T-helper 1 cell (primary cell): ENCODE results near the gene FTL.

Source experiments
- DNase-seq, 5 donors: peaks; one replicate each; pipeline ENCODE4 v3.0.0-alpha.2; 2012 to 2020

The FTL gene

DNA sequence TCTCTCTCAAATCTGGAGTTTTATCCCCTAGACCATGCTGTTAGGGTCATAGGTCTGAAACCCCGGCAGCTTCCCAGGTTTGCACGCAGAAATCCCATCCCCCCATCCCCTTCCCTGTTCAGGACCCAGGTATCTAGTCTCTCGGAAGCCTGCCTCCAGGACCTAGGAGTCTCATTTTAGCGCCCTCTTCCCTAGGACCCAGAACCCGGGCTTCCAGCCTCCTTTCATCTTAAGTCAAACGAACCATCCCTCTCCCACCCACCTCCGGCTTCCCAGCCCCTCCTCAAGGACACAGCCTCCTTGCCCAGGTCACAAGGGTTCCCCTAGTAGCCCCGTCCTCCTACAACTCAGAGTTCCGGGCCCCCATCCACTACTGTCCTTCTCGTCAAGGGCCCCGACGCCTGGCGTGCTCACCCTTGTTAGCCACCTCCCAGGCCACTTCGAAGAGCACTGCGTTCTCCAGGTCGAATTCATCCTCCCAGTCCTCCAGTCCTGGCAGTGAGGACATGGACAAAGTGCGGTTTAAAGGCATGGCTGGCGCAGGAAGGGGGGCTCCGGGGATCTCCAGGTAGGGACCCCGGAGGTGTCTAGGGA is 27.6 kb downstream of the FTL start:
- DNase-seq, result no peak

DNA sequence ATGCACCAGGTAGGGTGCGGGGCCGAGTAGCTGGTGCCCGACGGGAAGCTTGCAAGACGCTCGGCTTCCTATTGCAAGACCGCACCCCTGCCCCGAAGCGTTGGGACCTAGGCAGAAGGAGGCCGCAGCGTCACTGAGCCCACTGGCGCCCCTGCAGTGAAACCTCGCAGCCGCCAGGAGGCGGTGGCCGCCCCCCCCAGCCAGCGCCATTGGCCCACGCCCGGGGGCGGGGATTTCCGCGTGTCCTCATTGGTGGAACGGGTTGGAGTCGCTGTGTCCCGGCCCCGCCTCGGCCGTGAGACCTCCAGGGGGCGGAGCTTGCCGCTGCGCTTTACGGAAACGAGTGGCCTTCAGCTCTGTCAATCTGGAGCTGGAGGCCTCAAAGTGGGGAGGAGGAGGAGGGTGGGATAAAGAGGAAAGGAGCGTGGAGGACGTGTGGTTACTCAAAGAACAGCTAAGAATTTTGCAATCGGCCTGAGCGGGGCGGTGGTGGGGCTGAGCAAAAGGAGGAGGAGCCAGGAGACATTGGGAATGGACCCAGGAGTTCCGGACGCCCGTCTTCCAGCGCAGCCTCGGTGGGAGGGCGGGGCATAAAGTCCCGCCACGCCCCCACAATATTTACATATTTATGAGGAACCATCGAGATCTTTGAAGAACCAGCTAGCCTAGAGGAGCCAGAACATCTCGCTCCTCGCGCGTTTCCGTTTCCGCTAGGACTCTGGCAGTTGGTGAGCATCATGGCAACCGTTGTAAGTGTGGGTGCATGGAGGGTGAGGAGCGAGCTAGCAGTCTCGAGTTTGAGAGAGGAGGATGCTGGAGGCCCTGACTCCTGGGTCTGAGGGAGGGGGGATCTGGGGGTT is 28.3 kb downstream of the FTL start, which contains the start of the genes GYS1 and RUVBL2:
Gene GYS1, minus strand, starts transcription at position 135 of the 860 bp plus-strand sequence. CDS start 197 bp downstream, outside the sequence.
Gene RUVBL2, plus strand, starts transcription at position 713 of the 860 bp plus-strand sequence. Its CDS starts 25 bp downstream, at position 738.
- DNase-seq, result peak; percentile 99 to 100 (median 99)

- DNase-seq, result no peak
These were observed 28.9 kb downstream of the FTL start for GRCh38 chr19:48994035-48994386.

- peak in 2 of 5 donors; percentile 41 to 51 for DNase-seq
These were observed 32.9 kb downstream of the FTL start for GRCh38 chr19:48997972-48998371.

DNA sequence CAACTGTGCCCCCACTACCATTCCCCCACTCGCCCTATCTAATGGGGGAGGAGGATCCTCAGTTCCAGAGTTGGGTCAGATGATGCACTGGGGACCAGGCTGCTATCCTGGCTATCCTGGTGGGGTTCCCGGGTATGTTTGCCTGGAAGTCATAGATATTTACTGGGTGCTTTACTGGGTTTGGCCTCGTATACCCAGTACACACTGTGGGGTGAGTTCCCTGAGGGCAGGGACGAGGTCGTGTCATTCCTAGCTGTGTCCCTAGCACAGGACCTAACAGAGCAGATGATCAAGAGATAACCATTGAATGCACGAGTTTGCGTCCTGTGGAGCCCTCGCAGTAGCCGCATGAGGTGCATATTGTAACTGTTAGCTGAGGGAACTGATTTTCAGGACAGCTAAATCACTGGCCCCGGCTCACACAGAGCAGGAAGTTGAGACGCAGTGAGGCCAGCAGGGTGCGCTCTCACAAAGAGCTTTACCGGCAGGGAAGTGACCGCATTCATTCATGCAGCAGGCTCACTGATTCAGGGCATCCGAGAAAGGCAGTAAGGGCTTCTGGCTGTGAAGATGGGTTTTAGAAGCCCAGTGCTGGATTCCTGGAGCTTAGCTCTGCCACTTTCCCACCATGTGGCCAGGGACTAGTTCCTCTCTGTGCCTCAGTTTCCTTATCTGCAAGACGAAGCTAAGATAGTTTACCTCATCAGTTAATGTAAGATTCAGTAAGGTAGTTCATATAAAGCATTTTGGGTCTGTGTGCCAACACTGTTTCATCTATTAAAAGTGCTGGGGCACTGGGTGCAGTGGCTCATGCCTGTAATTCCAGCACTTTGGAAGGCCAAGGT is 34.6 kb downstream of the FTL start:
- DNase-seq, result peak; percentile 33 to 66 (median 51)

GRCh38 chr19:49004133-49004532 is 39.0 kb downstream of the FTL start:
- no peak for DNase-seq

DNA sequence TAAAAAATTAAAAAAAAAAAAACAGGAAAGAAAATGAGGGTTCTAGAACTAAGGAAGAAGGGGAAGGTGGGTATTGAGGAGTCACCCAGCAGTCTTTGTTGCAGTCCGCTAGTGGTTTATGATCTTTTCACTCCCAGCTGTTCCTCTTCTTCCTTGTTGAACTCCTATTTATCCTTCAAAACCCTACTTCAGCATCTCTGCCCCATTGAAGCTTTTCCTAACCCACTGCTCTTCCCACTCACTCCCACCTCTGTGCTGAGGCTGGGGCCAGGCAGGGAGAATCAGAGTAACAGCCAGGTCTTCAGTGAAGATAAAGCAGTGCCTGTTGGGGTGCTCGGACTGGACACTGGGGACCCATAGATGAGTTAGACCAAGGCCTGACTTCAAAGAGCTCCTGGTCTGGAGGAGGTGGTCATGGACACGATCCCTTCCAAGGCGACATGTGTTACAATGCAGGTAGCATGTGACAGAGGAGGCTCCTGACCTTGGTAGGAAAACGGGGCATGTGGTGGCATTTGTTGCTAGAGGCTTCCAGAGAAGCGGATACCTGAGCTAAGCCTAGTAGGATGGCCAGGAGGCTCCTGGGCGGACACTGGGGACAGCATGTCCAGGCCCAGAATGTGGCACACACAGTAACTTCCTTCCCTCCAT is 40.0 kb downstream of the FTL start:
- DNase-seq, result no peak

GRCh38 chr19:49006905-49007304 is 41.8 kb downstream of the FTL start:
- no peak for DNase-seq

GRCh38 chr19:49009828-49010227 is 44.7 kb downstream of the FTL start:
- DNase-seq, result no peak

GRCh38 chr19:49010453-49010852 is 45.3 kb downstream of the FTL start:
- no peak for DNase-seq

GRCh38 chr19:49011194-49011593 is 46.1 kb downstream of the FTL start:
- no peak for DNase-seq

DNA sequence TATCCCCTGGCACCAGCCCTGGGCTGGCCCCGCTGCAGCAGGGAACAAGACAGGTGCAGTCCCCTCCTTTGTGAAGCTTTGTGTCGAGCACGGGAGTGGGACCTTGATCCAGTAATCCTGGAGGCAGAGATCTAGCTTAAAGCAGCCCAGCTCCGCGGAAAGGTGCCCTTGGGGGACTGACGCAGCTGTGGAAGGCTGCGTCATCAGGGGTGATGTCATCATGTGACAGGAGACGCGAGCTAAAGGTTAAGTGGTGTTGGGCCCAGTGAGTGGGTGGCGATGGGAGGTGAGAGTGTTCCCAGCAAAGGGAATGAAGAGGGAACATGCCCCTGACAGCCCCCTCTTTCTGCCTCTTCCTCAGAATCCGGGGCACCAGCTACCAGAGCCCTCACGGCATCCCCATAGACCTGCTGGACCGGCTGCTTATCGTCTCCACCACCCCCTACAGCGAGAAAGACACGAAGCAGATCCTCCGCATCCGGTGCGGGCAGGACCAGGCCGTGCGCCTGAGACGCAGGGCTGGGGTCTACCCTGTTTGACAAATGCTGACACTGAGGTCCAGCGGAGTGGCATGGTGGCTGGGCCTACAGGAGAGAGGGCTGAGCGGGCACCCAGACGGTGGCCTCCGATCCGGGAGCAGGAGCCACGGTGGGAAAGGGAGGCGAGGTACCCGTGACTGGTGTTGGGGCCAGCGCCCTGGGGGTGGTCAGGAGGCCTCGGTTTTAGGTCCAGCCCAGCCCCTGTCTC is 49.2 kb downstream of the FTL start:
- DNase-seq, result no peak

DNA sequence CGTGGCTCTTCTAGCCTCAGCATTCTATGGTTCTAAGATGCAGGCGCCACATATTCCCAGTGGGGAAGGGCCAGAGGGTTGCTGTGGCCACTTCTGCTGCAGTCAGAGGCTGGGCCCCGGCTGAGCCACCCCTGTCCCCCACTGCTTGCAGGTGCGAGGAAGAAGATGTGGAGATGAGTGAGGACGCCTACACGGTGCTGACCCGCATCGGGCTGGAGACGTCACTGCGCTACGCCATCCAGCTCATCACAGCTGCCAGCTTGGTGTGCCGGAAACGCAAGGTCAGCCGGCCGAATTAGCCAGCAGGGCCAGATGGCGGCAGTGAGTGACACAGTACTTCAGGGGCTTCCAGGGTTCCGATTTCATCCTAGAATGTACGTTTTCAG is 49.8 kb downstream of the FTL start:
- no peak for DNase-seq

- DNase-seq, result no peak
These were observed 51.1 kb downstream of the FTL start for GRCh38 chr19:49016067-49016839.
